Osteoblast (primary cell): ENCODE results near the gene SLC39A11. TPM values are rescaled to one million over a fixed set of nuclear protein-coding genes. Genes with fewer than 3 reads are reported as not detected.

ENCODE experiments used
- DNase-seq: peaks from one replicate; pipeline ENCODE4 v3.0.0; 2011; ENCODE audit warnings: low spot score, mixed read lengths; ENCODE audit not compliant: insufficient read length; ENCODE audit errors: missing footprints
- H2AFZ ChIP-seq: 2 replicates; pipeline ENCODE4 v1.6.0; 2011; ENCODE audit warnings: mild to moderate bottlenecking, low read length
- H3K27ac ChIP-seq: 2 replicates; pipeline ENCODE4 v1.5.1; 2011; ENCODE audit warnings: mild to moderate bottlenecking, low read depth, low read length, moderate library complexity
- H3K27me3 ChIP-seq: 2 replicates; pipeline ENCODE4 v1.6.0; 2012; ENCODE audit warnings: mild to moderate bottlenecking, control low read depth, inconsistent platforms, low read length, moderate library complexity; ENCODE audit not compliant: insufficient read depth
- H3K36me3 ChIP-seq: 2 replicates; pipeline ENCODE4 v1.5.1; 2011; ENCODE audit warnings: mild to moderate bottlenecking, low read length, control low read depth, moderate library complexity; ENCODE audit not compliant: insufficient read depth
- H3K4me1 ChIP-seq: 2 replicates; pipeline ENCODE4 v1.5.1; 2011; ENCODE audit warnings: mild to moderate bottlenecking, low read length, control low read depth, moderate library complexity; ENCODE audit not compliant: insufficient read depth
- H3K4me2 ChIP-seq: 2 replicates; pipeline ENCODE4 v1.6.0; 2011; ENCODE audit warnings: mild to moderate bottlenecking, low read length; ENCODE audit not compliant: insufficient read depth
- H3K4me3 ChIP-seq: fragments of 200-600 bp; sonication (generic); 3 replicates; pipeline ENCODE4 v1.5.1; 2012; ENCODE audit warnings: mild to moderate bottlenecking, low read length, inconsistent platforms; ENCODE audit not compliant: insufficient read depth
- H3K79me2 ChIP-seq: 2 replicates; pipeline ENCODE4 v1.6.0; 2012; ENCODE audit warnings: mild to moderate bottlenecking, low read length, control low read depth, inconsistent platforms; ENCODE audit not compliant: insufficient read depth
- H3K9me3 ChIP-seq: 2 replicates; pipeline ENCODE4 v1.5.1; 2011; ENCODE audit warnings: low read depth, low read length, control low read depth
- H4K20me1 ChIP-seq: 2 replicates; pipeline ENCODE4 v1.6.0; 2012; ENCODE audit warnings: mild to moderate bottlenecking, low read length, control low read depth; ENCODE audit not compliant: insufficient read depth
- CTCF ChIP-seq: IDR thresholded peaks from 2 replicates; pipeline ENCODE4 v1.5.1; 2011; ENCODE audit warnings: mild to moderate bottlenecking, low read depth, low read length, moderate library complexity; ENCODE audit errors: extremely low read depth
- total RNA-seq: library from RNA; depleted of rRNA; stranded (reverse); fragments of >200 nt; gene quantifications from 2 replicates; pipeline ENCODE4 v1.2.3, GENCODE V29; 2012

SLC39A11 gene
- total RNA-seq, 1 donor = 27.1 TPM

GRCh38 chr17:72991651-72992050 lies 100.8 kb downstream of the SLC39A11 start:
- no peaks in the 10 kb centered on the region for H4K20me1 ChIP-seq
- no peak overlapping the region for H3K27ac ChIP-seq
- no peak overlapping the region for H2AFZ ChIP-seq
- no peaks in the 10 kb centered on the region for H3K4me1 ChIP-seq
- no peak overlapping the region for H3K4me3 ChIP-seq
- no peak overlapping the region for H3K4me2 ChIP-seq
- no peaks in the 10 kb centered on the region for H3K9me3 ChIP-seq
- no peak for DNase-seq
- no peak for TF ChIP-seq CTCF
- no peaks in the 10 kb centered on the region for H3K79me2 ChIP-seq
- no peaks in the 10 kb centered on the region for H3K27me3 ChIP-seq
- no peaks in the 10 kb centered on the region for H3K36me3 ChIP-seq

GRCh38 chr17:72989074-72989610 lies 103.3 kb downstream of the SLC39A11 start:
- Histone ChIP-seq H4K20me1 (peaks cover 4% of the 10 kb centered on the region), H3K9me3 (no peaks in the 10 kb centered on the region), H3K27me3 (no peaks in the 10 kb centered on the region), H3K4me2 (no peak overlapping the region), H3K79me2 (no peaks in the 10 kb centered on the region), H3K36me3 (no peaks in the 10 kb centered on the region), H3K4me1 (peaks cover 9% of the 10 kb centered on the region), H2AFZ (no peak overlapping the region), H3K27ac (no peak overlapping the region), H3K4me3 (no peak overlapping the region)
- no peak for TF ChIP-seq CTCF
- no peak for DNase-seq

- H4K20me1 ChIP-seq = peaks cover 4% of the 10 kb centered on the region
- no peaks in the 10 kb centered on the region for H3K79me2 ChIP-seq
- peaks cover 9% of the 10 kb centered on the region for H3K4me1 ChIP-seq
- H2AFZ ChIP-seq = no peak overlapping the region
- H3K27me3 ChIP-seq = peaks cover 3% of the 10 kb centered on the region
- H3K9me3 ChIP-seq = no peaks in the 10 kb centered on the region
- no peak for TF ChIP-seq CTCF
- no peak overlapping the region for H3K27ac ChIP-seq
- H3K4me2 ChIP-seq = no peak overlapping the region
- no peaks in the 10 kb centered on the region for H3K36me3 ChIP-seq
- H3K4me3 ChIP-seq = no peak overlapping the region
- no peak for DNase-seq
Observed at GRCh38 chr17:72988451-72988850, 104.0 kb downstream of the SLC39A11 start.

- DNase-seq = no peak
- Histone ChIP-seq H3K9me3 (no peaks in the 10 kb centered on the region), H3K4me2 (no peak overlapping the region), H3K4me1 (peaks cover 9% of the 10 kb centered on the region), H3K27me3 (peaks cover 3% of the 10 kb centered on the region), H2AFZ (no peak overlapping the region), H3K79me2 (no peaks in the 10 kb centered on the region), H3K27ac (no peak overlapping the region), H3K36me3 (no peaks in the 10 kb centered on the region), H4K20me1 (peaks cover 4% of the 10 kb centered on the region), H3K4me3 (no peak overlapping the region)
- no peak for TF ChIP-seq CTCF
Observed at GRCh38 chr17:72987166-72987565, 105.3 kb downstream of the SLC39A11 start.
